GM21528 (cell line): ENCODE measurements around the gene CRACR2A.

Experiments
- ATAC-seq: cut with Tn5 transposase; IDR thresholded peaks from one replicate; pipeline ENCODE4 v1.9.1; 2021; ENCODE audit warnings: mild to moderate bottlenecking, moderate library complexity; ENCODE audit not compliant: unreplicated experiment, low FRiP score

CRACR2A gene

DNA sequence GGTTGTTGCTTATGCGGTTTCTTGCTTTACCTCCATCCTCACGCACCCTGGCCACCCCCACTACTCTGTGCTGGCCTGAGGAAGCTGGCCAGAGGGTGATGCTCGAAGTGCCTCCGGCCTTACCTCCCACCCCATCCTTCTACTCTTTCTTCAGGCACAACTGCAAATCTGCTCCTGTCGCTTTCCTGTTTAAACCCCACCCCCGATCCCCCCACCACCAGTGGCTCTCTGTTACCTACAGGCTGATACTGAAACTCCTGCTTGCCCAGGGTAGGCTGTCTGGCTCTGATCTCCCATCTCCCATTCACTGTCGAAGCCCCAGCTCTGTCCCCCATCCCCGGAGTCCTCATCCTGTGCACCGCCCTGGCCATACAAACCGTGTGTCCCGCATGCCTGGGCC lies 150.4 kb downstream of the CRACR2A start:
- no peak for ATAC-seq

DNA sequence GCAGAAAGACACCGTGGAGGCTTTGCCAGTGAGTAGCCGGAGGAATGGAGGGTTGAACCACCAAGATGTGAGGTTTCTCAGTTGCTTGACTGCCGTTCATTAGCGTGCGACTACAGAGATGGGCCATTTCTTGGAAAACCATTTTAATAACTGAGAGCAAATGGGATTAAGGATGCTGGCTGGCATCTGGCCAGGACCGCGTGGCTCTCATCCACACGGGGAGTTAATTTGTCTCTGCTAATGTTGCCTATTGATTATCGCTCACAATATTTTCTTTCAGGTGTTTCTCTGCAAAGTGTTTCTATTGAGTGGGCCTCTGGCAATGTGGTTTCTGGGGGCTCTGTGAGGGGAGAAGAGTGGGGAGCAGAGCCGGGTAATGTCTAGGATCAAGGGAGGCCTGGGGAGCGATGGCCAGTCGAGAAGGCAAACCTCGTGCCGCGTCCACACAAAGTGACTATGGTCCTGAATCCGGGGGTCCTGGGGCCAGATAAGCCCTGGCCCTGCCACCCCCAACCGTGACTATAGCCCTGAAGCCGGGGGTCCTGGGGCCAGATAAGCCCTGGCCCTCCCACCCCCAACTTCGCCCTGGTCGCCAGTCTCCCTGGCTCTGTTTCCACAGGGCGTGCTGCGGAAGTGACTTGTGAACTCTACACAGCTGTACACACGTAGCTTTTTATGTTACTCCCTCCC lies 151.3 kb downstream of the CRACR2A start:
- no peak for ATAC-seq

GRCh38 chr12:3600951-3601350 lies 152.0 kb downstream of the CRACR2A start:
- no peak for ATAC-seq

- ATAC-seq: no peak
Measured at GRCh38 chr12:3600039-3600720, 152.7 kb downstream of the CRACR2A start.

DNA sequence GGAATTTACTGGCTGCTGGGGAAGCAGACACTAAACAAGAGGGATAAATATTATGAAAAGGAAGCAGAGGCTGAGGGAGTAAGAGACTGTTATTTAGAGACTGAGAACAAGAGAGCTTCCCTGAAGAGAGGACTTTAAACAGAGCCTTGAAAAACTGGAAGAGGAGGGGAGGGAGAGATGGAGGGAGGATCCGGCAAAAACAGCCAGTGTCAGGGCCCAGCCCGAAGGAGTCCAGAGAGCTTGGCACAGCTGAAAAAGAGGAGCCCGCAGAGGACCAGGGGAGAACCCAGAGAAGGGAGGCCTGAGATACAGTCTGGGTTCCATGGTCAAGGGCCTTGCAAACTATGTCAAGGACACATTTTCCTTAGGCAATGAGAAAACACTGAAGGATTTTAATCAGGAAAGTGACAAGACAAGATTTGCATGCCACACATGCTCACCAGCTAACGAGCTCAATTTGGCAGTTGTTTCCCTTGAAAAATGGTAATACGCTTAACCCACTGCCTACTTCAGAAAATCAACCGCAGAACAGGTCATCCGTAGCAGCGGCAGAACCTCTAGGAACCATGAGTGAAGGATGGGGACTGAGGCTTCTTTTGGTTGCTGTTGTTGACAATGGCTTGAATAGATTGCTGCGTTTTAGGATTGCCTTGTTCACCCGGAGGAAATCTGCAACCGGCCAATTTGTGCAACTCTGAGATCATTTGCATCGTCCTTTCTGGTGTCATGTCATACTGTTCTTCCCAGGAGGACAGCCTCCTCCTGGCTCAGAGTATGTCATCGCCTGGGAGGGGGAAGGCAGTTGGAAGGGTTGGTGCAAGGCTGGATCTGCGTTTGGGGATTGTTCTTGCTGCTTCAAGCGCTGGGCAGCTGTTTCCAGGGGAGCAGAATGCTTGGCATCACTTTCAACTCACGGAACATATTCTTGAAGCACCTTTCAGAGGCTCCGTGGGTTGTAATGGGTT lies 153.7 kb downstream of the CRACR2A start:
- ATAC-seq: no peak

DNA sequence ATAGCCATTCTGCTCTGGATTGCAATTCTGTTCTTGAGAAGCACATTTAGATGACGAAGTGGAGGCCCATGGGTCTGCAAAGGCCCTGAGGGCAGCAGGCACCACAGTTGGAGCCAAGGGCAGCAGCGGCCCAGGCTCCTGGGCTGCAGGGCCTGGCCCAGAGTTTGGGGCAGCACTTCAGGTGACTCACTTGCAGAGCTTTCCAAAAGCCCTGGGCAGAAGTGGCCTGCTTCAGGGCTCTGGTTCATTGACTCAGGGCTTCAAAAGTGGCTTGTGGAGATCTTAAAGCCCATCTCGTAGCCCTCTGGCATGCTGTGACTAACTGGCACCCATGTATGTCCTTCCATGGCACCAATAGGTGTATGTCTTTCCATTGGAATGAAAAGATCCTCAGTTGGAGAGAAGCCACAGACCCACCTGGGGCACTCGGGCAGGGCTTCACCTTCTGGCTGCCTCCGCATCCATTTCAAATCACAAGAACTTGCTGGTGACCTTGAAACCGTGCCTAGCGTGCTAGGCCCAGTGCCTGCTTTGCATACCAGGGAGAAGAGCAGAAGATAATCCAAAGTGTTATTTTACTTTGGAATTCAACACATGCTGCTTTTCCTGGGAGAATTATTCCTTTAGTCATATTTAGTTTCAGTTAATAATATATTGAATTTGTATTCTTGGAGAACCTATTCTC lies 155.2 kb downstream of the CRACR2A start:
- ATAC-seq: no peak

DNA sequence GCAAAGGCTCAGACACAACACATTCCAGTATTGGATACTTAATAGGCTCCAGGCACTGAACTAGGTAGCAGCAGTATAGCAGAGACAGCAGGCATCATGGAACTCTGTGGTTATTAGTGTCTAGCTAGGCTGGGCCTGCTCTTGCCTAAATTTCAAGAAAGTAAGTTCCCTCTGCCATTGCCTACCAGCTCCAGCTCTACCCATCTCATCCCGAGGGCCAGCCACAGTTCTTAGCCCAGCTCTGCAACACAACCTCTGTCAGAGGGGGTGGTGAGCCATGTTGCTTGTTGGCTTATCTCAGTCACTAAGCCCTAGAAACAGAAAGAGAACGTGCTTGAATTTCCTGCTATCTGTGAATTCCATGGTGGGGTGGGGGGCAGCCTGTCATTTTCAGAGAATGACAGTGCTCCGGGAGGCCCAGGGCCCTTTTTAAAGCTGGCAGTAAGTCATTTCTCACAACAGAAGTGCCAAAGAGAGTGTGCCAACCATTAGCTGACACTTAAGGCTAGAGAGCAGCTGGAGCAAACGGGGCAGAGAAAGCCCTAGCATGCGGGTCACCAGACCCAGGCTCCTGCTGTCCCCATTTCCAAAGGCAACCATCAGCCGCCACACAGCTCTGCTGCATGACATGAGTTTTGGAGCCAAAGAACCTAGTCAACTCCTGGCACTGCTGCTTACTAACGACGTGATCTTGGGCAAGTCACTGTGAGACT lies 156.1 kb downstream of the CRACR2A start:
- no peak for ATAC-seq

DNA sequence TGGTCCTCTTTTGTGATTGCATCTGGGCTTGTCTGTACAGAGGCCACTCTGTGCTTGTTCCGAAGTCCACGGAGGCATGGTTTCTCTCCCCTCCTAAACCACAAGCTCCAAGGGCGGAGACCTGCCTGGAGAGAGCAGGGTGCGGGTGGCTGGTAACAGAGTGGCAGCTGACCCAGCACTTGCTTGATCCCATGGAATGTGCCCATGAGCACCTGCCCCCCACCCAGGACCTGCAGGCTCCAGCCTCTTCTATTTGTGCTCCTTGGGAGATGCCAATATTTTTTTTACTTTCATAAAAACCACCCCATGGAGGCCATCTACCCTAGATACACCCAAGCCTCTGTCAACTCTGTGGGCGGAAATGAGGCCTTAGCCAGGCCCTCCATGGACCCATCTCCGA lies 157.2 kb downstream of the CRACR2A start:
- ATAC-seq: no peak

DNA sequence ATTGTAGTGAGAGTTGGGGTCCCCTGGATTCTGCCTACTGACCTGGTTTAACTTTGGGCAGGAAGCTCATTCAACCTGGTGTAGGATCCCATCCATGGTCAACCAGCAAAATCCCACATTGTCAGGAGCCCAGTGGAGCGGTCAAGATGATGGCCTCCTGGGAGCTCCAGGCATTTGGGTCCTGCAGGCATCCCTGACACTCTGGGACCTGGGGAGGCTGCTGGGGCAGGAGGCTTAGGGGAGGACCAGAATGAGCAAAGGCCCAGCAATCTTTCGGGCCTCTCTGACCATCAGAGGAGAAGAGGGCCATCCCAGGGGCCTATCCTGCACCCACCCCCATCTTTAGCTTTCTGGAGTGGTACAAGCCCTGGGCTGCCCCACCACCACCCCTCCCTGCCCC lies 157.9 kb downstream of the CRACR2A start:
- ATAC-seq: no peak

GRCh38 chr12:3593906-3594483 lies 158.9 kb downstream of the CRACR2A start:
- ATAC-seq: no peak

GRCh38 chr12:3592856-3593625 lies 159.9 kb downstream of the CRACR2A start:
- ATAC-seq: no peak

DNA sequence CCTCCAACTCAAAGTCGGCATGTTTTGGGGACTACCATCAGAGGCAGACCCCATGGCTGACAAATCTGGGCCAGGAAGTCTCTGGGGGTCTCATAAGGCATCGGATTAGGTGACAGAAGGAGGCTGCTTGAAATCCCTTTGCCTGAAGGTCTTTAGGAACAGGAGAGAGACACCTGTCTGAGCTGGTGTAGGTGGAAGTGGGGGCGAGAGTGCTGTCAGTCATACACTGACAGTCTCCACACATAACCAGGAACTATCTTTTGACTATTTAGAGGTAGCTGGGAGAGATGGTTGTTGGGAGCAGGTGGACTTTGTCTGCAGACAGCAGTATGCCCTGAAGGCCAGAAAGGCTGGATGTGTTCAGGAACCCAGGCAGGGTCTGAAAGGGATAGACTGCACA lies 163.2 kb downstream of the CRACR2A start:
- ATAC-seq: no peak

DNA sequence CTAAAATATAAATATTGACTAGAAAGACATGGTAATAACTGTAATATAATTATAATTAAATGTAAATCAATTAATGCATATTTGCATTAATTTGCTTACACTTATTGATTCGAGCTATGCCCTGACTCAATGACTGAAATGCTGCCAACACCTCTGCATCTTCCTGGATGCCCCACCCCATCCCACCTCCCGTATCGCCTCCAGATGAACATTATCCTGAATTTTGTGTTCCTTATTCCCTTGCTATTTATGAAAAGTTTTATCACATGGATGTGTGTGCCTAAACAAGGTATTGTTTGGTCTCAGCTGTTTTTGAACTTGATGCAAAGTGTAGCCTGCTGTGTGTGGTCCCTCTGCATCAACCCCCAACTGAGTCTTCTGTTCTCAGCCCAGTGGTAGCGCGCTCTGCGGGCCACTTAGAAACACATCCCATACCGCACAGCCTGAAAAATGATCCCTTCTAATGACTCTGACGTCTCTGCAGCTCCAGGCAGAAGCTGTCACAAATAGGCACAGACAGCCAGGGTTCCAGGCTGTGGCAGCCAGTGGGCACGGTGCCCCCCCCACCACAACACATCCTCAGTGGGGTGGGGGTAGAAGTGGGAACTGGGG lies 165.4 kb downstream of the CRACR2A start:
- ATAC-seq: no peak

- ATAC-seq: no peak
Measured at GRCh38 chr12:3583656-3584334, 169.1 kb downstream of the CRACR2A start.

DNA sequence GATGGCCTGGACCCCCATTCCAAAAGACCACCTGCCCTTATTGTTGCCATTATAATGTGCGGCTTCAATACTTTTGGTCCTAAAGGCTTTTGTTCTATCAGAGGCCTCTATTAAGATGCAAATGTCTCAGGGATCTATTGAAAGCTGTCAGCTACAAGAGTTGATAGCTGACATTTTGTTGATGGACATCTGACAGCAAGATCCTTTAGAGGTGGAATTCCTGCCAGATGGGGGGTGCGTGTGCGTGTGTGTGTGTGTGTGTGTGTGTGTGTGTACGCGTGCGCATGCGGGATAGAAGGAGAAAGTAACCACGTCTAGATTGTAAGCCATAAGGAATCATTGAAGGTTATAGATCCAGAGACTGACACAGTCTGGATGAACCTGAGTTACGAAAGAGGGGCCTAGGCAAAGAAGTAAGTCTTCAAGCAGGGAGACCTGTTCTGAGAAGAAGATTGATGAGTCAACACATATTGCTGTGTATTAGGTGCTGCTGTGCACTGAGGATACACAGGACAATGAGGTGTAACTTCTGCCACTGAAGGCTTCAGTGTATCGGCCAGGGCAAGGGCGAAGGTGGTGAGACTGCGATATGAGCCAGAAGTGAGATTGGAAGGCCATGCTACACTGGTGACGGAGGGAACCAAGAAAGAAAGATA lies 172.7 kb downstream of the CRACR2A start:
- ATAC-seq: no peak

- no peak for ATAC-seq
Measured at GRCh38 chr12:3579446-3580093, 173.3 kb downstream of the CRACR2A start.

DNA sequence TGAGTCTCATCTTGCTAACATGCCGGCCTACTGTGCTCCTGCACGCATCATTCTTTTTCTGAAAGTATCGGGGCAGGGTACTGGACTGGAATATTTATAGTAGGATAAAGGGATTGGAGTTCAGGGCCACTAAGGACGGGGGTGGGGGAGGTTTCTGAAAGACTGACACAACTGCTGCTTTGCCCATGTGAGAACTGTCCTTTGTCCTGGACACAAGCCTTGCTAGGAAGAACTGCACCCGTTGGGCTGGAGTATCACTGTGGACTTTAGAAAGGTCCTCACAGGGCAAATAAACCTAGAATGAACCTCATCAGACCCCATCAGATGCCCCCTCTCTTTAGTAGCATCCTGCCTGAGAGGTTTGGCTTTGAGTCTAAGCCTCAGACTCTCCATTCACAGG lies 174.4 kb downstream of the CRACR2A start:
- no peak for ATAC-seq
